Measurements from ENCODE around the gene IGFL1. TPM values are rescaled to one million over a fixed set of nuclear protein-coding genes. Genes with fewer than 3 reads are reported as not detected.

The IGFL1 gene
- total RNA-seq, 2 donors from 2014 or later = not detected

- no peaks in the 10 kb centered on the region for H3K36me3 ChIP-seq (replicated peaks in 1 of 2; ENCODE audit: insufficient read depth in 1 of 2, low read depth in 2 of 2)
- TF ChIP-seq CTCF (IDR thresholded peaks at IDR 0.05) (no peak), POLR2A (IDR thresholded peaks at IDR 0.05) (no peak)
- no peak overlapping the region for H3K27ac ChIP-seq
- peaks cover 0 to 8% of the 10 kb centered on the region in 2 donors for H3K27me3 ChIP-seq
- peak in 1 of 4 donors; percentile 15 for DNase-seq
- 14 to 59% methylated on average over 4 to 20 of the region's 20 CpGs for WGBS, 2 donors
- no peak for ATAC-seq
- peaks cover 4% of the 10 kb centered on the region for H3K4me1 ChIP-seq
- intact Hi-C loops (cut with DNase I) = no loop called here
- H3K9me3 ChIP-seq = no peaks in the 10 kb centered on the region
- H3K4me3 ChIP-seq = no peak overlapping the region
Observed at GRCh38 chr19:46186101-46186716, 43.3 kb upstream of the IGFL1 start.

GRCh38 chr19:46186717-46187101 is 42.8 kb upstream of the IGFL1 start:
- Histone ChIP-seq H3K36me3 (replicated peaks in 1 of 2; ENCODE audit: insufficient read depth in 1 of 2, low read depth in 2 of 2) (no peaks in the 10 kb centered on the region), H3K9me3 (no peaks in the 10 kb centered on the region), H3K4me1 (peaks cover 4% of the 10 kb centered on the region), H3K27ac (no peak overlapping the region), H3K4me3 (no peak overlapping the region), H3K27me3 (peaks cover 0 to 8% of the 10 kb centered on the region in 2 donors)
- TF ChIP-seq CTCF (IDR thresholded peaks at IDR 0.05) (no peak), POLR2A (IDR thresholded peaks at IDR 0.05) (no peak)
- DNase-seq = no peak
- ATAC-seq = no peak
- 11 to 13% methylated on average over 5 of the region's 5 CpGs for WGBS, 2 donors
- intact Hi-C loops (cut with DNase I) = no loop called here

GRCh38 chr19:46189971-46190888 is 39.3 kb upstream of the IGFL1 start:
- H3K27me3 ChIP-seq = peaks cover 0 to 14% of the 10 kb centered on the region in 2 donors
- H3K27ac ChIP-seq = no peak overlapping the region
- H3K4me3 ChIP-seq = no peak overlapping the region
- no peaks in the 10 kb centered on the region for H3K9me3 ChIP-seq
- 38 to 42% methylated on average over 8 of the region's 8 CpGs for WGBS, 2 donors
- ATAC-seq (no peak), DNase-seq (no peak)
- no peaks in the 10 kb centered on the region for H3K36me3 ChIP-seq (replicated peaks in 1 of 2; ENCODE audit: insufficient read depth in 1 of 2, low read depth in 2 of 2)
- H3K4me1 ChIP-seq = peaks cover 4% of the 10 kb centered on the region
- TF ChIP-seq POLR2A (IDR thresholded peaks at IDR 0.05) = no peak
- intact Hi-C loops (cut with DNase I) = loop anchor here (5.0 kb wide), 1 partner anchor 103 kb away; no protein-coding TSS in a partner anchor

- intact Hi-C loops (cut with DNase I) = loop anchor here (5.0 kb wide), 1 partner anchor 104 kb away; no protein-coding TSS in a partner anchor
- WGBS, 2 donors = 59 to 63% methylated on average over 4 of the region's 4 CpGs
Observed at GRCh38 chr19:46191356-46191755, 38.2 kb upstream of the IGFL1 start.

More at GRCh38 chr19:46191356-46191755, 38.2 kb upstream of the IGFL1 start:
- H3K27ac ChIP-seq = no peak overlapping the region
- H3K9me3 ChIP-seq = no peaks in the 10 kb centered on the region
- DNase-seq (no peak), ATAC-seq (no peak)
- no peaks in the 10 kb centered on the region for H3K4me1 ChIP-seq
- no peak overlapping the region for H3K4me3 ChIP-seq
- no peaks in the 10 kb centered on the region for H3K36me3 ChIP-seq (replicated peaks in 1 of 2; ENCODE audit: insufficient read depth in 1 of 2, low read depth in 2 of 2)
- H3K27me3 ChIP-seq = peaks cover 0 to 14% of the 10 kb centered on the region in 2 donors
- TF ChIP-seq POLR2A (IDR thresholded peaks at IDR 0.05) = no peak
- TF ChIP-seq CTCF (IDR thresholded peaks at IDR 0.05) = no peak

All from body of pancreas (tissue), 4 donors.